Panc1 (cell line): ENCODE measurements around the gene HDHD3. TPM values are rescaled to one million over a fixed set of nuclear protein-coding genes. Genes with fewer than 3 reads are reported as not detected.

Experiments
- ATAC-seq: fragments of 200-7000 bp; cut with Tn5 transposase; 2 replicates; pipeline ENCODE4 v1.9.1; 2020; ENCODE audit warnings: mild to moderate bottlenecking, moderate library complexity
- BruUV-seq: library from RNA; stranded (reverse); fragments of 400-500 nt; replicated peaks from 2 replicates; lab custom pipeline; 2021; lab: Mats Ljungman, UMichigan
- CTCF ChIA-PET: fragments of 300-600 bp; sonication (Branson Sonifier 250); formaldehyde crosslinking; loops from one replicate; lab custom pipeline; 2022; ENCODE audit warnings: antibody characterized with exemption; lab: Charles Lee
- POLR2A ChIA-PET: fragments of 300-600 bp; sonication (Branson Sonifier 250); formaldehyde crosslinking; loops from one replicate; lab custom pipeline; 2022; ENCODE audit warnings: antibody characterized with exemption; lab: Charles Lee
- DNase-seq: peaks from one replicate; pipeline ENCODE4 v3.0.0-alpha.2; 2010; ENCODE audit warnings: low read depth, low spot score
- H3K27ac ChIP-seq: 2 replicates; pipeline ENCODE4 v1.5.1; 2011; ENCODE audit warnings: mild to moderate bottlenecking, low read length, inconsistent platforms
- H3K27me3 ChIP-seq: fragments of 200-500 bp; sonication (Bioruptor generic); 2 replicates; pipeline ENCODE4 v1.6.0; 2014; ENCODE audit warnings: low read length, inconsistent platforms; ENCODE audit not compliant: control insufficient read depth, insufficient read depth
- H3K36me3 ChIP-seq: fragments of 200-500 bp; sonication (Bioruptor generic); 2 replicates; pipeline ENCODE4 v1.5.1; 2014; ENCODE audit warnings: inconsistent platforms, mild to moderate bottlenecking, low read length, moderate library complexity; ENCODE audit not compliant: control insufficient read depth, insufficient read depth
- H3K4me1 ChIP-seq: 2 replicates; pipeline ENCODE4 v1.5.1; 2011; ENCODE audit warnings: inconsistent platforms, mild to moderate bottlenecking, low read length, moderate library complexity; ENCODE audit not compliant: control insufficient read depth, insufficient read depth
- H3K4me3 ChIP-seq, 2 experiments: 2 replicates each; pipeline ENCODE4 v1.5.1; 2011 to 2012; ENCODE audit warnings: low read depth in 2 of 2, low read length in 2 of 2, mild to moderate bottlenecking in 2 of 2, inconsistent platforms in 1 of 2, moderate library complexity in 1 of 2
- H3K9me3 ChIP-seq: fragments of 200-500 bp; sonication (Bioruptor generic); 2 replicates; pipeline ENCODE4 v1.5.1; 2014; ENCODE audit warnings: low read depth, mild to moderate bottlenecking, inconsistent platforms, low read length, moderate library complexity; ENCODE audit not compliant: control insufficient read depth, insufficient read depth
- CTCF ChIP-seq: fragments of 450-650 bp; IDR thresholded peaks from 2 replicates; pipeline ENCODE4 v1.5.1; 2017; ENCODE audit warnings: mild to moderate bottlenecking
- POLR2AphosphoS5 ChIP-seq: IDR thresholded peaks from 2 replicates; pipeline ENCODE4 v1.6.1; 2012; ENCODE audit warnings: mild to moderate bottlenecking, low read depth, low read length, moderate library complexity
- REST ChIP-seq, 2 experiments: IDR thresholded peaks; 2 replicates each; pipeline ENCODE4 v1.6.1; 2011 to 2012; ENCODE audit warnings: low read depth in 2 of 2, control low read depth in 1 of 2, low read length in 1 of 2, mild to moderate bottlenecking in 1 of 2, moderate library complexity in 1 of 2; ENCODE audit not compliant: insufficient read depth in 1 of 2
- SIN3A ChIP-seq: IDR thresholded peaks from 2 replicates; pipeline ENCODE4 v1.6.1; 2012; ENCODE audit warnings: low read depth, mild to moderate bottlenecking, low read length, moderate library complexity, borderline replicate concordance; ENCODE audit not compliant: insufficient read depth
- TCF7L2 ChIP-seq: IDR thresholded peaks from 2 replicates; pipeline ENCODE4 v1.6.1; 2011; ENCODE audit warnings: mild to moderate bottlenecking, low read depth, low read length, inconsistent platforms
- in situ Hi-C: cut with HindIII; loops from 2 replicates; pipeline ENCODE4 v1.10.0; 2016; ENCODE audit warnings: low sequenced_read_pairs, low pct_unique_long_range_greater_than_20kb
- intact Hi-C: fragments of 100-400 bp; cut with micrococcal nuclease; formaldehyde crosslinking; loops from one replicate; pipeline ENCODE4 v1.10.0; 2022; ENCODE audit not compliant: unreplicated experiment
- total RNA-seq: library from RNA; stranded (reverse); gene quantifications from one replicate; pipeline ENCODE4 v1.2.1, GENCODE V29; 2021; ENCODE audit not compliant: unreplicated experiment

The HDHD3 gene
- total RNA-seq, 1 experiment from 2014 or later = 14.5 TPM

GRCh38 chr9:113356686-113357292 lies 20.0 kb downstream of the HDHD3 start:
- Histone ChIP-seq H3K9me3 (no peaks in the 10 kb centered on the region), H3K4me1 (peaks cover 5% of the 10 kb centered on the region; the same call in 1 of the 2 replicates), H3K27ac (no peak overlapping the region), H3K36me3 (no peaks in the 10 kb centered on the region), H3K4me3 (no peak overlapping the region), H3K27me3 (no peaks in the 10 kb centered on the region)
- DNase-seq = no peak
- no TSS peak for BruUV-seq
- CTCF ChIA-PET = no interaction called here
- intact Hi-C loops = no loop called here
- in situ Hi-C loops = no loop called here
- ATAC-seq = no peak
- POLR2A ChIA-PET = no interaction called here
- no peak for TF ChIP-seq SIN3A
- TF ChIP-seq POLR2AphosphoS5 = no peak
- no peak for TF ChIP-seq REST (IDR thresholded peaks at IDR 0.05; ENCODE audit: insufficient read depth in 1 of 2, low read depth in 2 of 2, low read length in 1 of 2)
- no peak for TF ChIP-seq TCF7L2
- TF ChIP-seq CTCF = no peak

GRCh38 chr9:113355040-113355596 lies 21.7 kb downstream of the HDHD3 start:
- DNase-seq (no peak), ATAC-seq (no peak; the same call in 1 of the 2 replicates)
- TF ChIP-seq CTCF (peak; percentile 18; the same call in 1 of the 2 replicates), POLR2AphosphoS5 (no peak)
- BruUV-seq = no TSS peak
- in situ Hi-C loops = no loop called here
- H3K9me3 ChIP-seq = no peaks in the 10 kb centered on the region
- no peak overlapping the region for H3K27ac ChIP-seq
- 0 out of 2 replicates have a peak, but pooled peaks cover under 1% of the 10 kb centered on the region for H3K4me1 ChIP-seq
- H3K4me3 ChIP-seq = no peak overlapping the region
- ChIA-PET POLR2A (no interaction called here), CTCF (interaction anchor here (0.6 to 0.7 kb wide), 2 partner anchors 41 to 42 kb away, joined by 3 to 5 read pairs; no protein-coding TSS in a partner anchor)
- H3K27me3 ChIP-seq = peaks cover 8% of the 10 kb centered on the region
- H3K36me3 ChIP-seq = no peaks in the 10 kb centered on the region
- intact Hi-C loops = no loop called here
